Neural cell (in vitro differentiated cells): ENCODE results near the gene ZCCHC4.

Experiments
- EP300 ChIP-seq: fragments of 450-650 bp; conservative IDR thresholded peaks from 2 replicates; pipeline ENCODE4 v1.6.1; 2014; ENCODE audit warnings: antibody characterized with exemption, mild to moderate bottlenecking, moderate library complexity; ENCODE audit not compliant: poor library complexity, severe bottlenecking
- EZH2 ChIP-seq: fragments of 200-600, 300-800 bp; shearing (Covaris generic), sonication (generic); IDR thresholded peaks from 2 replicates; pipeline ENCODE4 v1.6.1; 2014; ENCODE audit warnings: antibody characterized with exemption, low read length, borderline replicate concordance, mild to moderate bottlenecking; ENCODE audit not compliant: insufficient read depth, poor library complexity, severe bottlenecking
- POLR2AphosphoS5 ChIP-seq: IDR thresholded peaks from 2 replicates; pipeline ENCODE4 v1.6.1; 2012
- RAD21 ChIP-seq: fragments of 450-650 bp; conservative IDR thresholded peaks from 2 replicates; pipeline ENCODE4 v1.6.1; 2014; ENCODE audit warnings: antibody characterized with exemption, mild to moderate bottlenecking, moderate library complexity
- TF ChIP-seq, protein P1 (sequence below): fragments of 450-650 bp; IDR thresholded peaks from 2 replicates; pipeline ENCODE4 v1.5.1; 2014; ENCODE audit warnings: antibody characterized with exemption, mild to moderate bottlenecking, moderate library complexity; ENCODE audit not compliant: poor library complexity, severe bottlenecking
- TF ChIP-seq, protein P2 (sequence below): IDR thresholded peaks from 2 replicates; pipeline ENCODE4 v1.6.1; 2012; ENCODE audit warnings: borderline replicate concordance

DNA sequence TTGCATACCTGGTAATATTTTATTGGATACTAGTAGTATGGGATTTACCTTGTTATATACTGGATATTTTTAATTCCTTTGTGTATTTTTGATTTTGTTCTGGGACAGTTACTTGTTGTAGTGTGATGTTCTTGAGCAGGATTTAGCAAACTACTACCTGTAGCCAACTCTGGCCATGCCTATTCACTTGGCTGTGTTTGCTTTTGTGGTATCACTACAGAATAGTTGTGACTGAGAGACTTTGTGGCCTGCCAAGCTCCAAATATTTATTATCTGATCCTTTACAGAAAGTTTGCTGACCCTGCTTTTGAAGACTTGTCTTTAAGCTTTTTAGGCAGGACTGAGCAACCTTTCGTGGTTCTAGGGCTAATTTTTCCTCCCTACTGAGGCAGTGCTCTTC is 17.8 kb downstream of the ZCCHC4 start:
- TF ChIP-seq RAD21 (no peak), EP300 (no peak), EZH2 (no peak), POLR2AphosphoS5 (no peak)
- TF ChIP-seq, protein P1, sequence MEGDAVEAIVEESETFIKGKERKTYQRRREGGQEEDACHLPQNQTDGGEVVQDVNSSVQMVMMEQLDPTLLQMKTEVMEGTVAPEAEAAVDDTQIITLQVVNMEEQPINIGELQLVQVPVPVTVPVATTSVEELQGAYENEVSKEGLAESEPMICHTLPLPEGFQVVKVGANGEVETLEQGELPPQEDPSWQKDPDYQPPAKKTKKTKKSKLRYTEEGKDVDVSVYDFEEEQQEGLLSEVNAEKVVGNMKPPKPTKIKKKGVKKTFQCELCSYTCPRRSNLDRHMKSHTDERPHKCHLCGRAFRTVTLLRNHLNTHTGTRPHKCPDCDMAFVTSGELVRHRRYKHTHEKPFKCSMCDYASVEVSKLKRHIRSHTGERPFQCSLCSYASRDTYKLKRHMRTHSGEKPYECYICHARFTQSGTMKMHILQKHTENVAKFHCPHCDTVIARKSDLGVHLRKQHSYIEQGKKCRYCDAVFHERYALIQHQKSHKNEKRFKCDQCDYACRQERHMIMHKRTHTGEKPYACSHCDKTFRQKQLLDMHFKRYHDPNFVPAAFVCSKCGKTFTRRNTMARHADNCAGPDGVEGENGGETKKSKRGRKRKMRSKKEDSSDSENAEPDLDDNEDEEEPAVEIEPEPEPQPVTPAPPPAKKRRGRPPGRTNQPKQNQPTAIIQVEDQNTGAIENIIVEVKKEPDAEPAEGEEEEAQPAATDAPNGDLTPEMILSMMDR: no peak
- TF ChIP-seq, protein P2, sequence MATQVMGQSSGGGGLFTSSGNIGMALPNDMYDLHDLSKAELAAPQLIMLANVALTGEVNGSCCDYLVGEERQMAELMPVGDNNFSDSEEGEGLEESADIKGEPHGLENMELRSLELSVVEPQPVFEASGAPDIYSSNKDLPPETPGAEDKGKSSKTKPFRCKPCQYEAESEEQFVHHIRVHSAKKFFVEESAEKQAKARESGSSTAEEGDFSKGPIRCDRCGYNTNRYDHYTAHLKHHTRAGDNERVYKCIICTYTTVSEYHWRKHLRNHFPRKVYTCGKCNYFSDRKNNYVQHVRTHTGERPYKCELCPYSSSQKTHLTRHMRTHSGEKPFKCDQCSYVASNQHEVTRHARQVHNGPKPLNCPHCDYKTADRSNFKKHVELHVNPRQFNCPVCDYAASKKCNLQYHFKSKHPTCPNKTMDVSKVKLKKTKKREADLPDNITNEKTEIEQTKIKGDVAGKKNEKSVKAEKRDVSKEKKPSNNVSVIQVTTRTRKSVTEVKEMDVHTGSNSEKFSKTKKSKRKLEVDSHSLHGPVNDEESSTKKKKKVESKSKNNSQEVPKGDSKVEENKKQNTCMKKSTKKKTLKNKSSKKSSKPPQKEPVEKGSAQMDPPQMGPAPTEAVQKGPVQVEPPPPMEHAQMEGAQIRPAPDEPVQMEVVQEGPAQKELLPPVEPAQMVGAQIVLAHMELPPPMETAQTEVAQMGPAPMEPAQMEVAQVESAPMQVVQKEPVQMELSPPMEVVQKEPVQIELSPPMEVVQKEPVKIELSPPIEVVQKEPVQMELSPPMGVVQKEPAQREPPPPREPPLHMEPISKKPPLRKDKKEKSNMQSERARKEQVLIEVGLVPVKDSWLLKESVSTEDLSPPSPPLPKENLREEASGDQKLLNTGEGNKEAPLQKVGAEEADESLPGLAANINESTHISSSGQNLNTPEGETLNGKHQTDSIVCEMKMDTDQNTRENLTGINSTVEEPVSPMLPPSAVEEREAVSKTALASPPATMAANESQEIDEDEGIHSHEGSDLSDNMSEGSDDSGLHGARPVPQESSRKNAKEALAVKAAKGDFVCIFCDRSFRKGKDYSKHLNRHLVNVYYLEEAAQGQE: no peak
